ENCODE measurements around the gene GNAL.

GNAL gene

GRCh38 chr18:11784674-11785304 lies 95.7 kb downstream of the GNAL start:
- Histone ChIP-seq H3K27me3 (ENCODE audit: insufficient read depth, low read depth) (no peaks in the 10 kb centered on the region), H3K27ac (no peak overlapping the region), H4K20me1 (ENCODE audit: insufficient read depth) (no peaks in the 10 kb centered on the region), H3K4me3 (IDR thresholded peaks at IDR 0.05; ENCODE audit: insufficient read depth, low read depth, low read length) (no peak overlapping the region), H3K4me2 (no peak overlapping the region), H3K36me3 (ENCODE audit: insufficient read depth) (no peaks in the 10 kb centered on the region), H3K9ac (no peak overlapping the region), H3K79me2 (ENCODE audit: insufficient read depth, low read depth) (no peaks in the 10 kb centered on the region), H3K4me1 (ENCODE audit: low read depth, poor library complexity, severe bottlenecking) (no peaks in the 10 kb centered on the region), H2AFZ (ENCODE audit: low read depth) (no peak overlapping the region)
- TF ChIP-seq CTCF (conservative IDR thresholded peaks at IDR 0.05; ENCODE audit: low read depth, low read length) = no peak

GRCh38 chr18:11785444-11786055 lies 96.5 kb downstream of the GNAL start:
- Histone ChIP-seq H3K27me3 (ENCODE audit: insufficient read depth, low read depth) (no peaks in the 10 kb centered on the region), H3K9ac (no peak overlapping the region), H3K27ac (no peak overlapping the region), H3K4me1 (ENCODE audit: low read depth, poor library complexity, severe bottlenecking) (no peaks in the 10 kb centered on the region), H2AFZ (ENCODE audit: low read depth) (no peak overlapping the region), H3K4me2 (no peak overlapping the region), H3K79me2 (ENCODE audit: insufficient read depth, low read depth) (no peaks in the 10 kb centered on the region), H4K20me1 (ENCODE audit: insufficient read depth) (no peaks in the 10 kb centered on the region), H3K36me3 (ENCODE audit: insufficient read depth) (no peaks in the 10 kb centered on the region), H3K4me3 (IDR thresholded peaks at IDR 0.05; ENCODE audit: insufficient read depth, low read depth, low read length) (no peak overlapping the region)
- TF ChIP-seq CTCF (conservative IDR thresholded peaks at IDR 0.05; ENCODE audit: low read depth, low read length) = no peak

DNA sequence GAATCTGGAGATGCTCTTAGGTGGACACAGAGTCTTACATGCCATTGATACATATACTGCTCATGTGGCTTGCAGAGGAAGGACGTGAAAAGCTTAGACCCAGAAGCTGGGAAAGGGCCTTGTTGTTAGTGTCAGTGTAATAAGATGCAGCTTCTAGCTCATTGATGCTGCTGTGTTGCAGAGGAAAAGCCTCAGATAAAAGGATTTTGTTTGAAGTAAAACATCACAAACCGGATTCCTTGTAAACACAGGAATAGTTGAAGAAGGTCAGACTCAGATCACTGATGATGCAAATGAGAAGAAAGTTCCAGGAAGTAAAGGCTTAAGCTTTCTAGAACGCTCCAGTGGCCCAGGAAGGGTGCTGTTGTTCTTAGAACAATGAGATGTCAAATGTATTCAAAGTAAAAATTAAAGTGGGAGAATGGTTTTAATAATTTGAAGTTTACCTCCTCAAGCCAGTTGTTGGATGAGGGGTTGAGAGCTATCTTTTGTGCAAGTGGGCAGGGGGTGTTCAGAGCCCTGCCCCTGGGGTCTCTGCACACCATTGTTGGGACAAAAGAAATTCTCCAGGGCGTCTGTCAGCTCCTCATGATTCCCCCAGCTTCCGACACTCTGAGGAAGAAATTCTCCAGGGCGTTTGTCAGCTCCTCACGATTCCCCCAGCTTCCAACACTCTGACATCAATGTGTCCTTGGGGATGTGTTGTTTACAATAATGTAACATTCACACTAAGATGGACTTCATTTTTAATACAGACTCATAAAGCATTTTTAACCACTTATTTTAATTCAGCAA lies 100.8 kb downstream of the GNAL start:
- Histone ChIP-seq H3K79me2 (ENCODE audit: insufficient read depth, low read depth) (no peaks in the 10 kb centered on the region), H3K9ac (no peak overlapping the region), H4K20me1 (ENCODE audit: insufficient read depth) (no peaks in the 10 kb centered on the region), H2AFZ (ENCODE audit: low read depth) (no peak overlapping the region), H3K27me3 (ENCODE audit: insufficient read depth, low read depth) (no peaks in the 10 kb centered on the region), H3K36me3 (ENCODE audit: insufficient read depth) (no peaks in the 10 kb centered on the region), H3K4me1 (ENCODE audit: low read depth, poor library complexity, severe bottlenecking) (no peaks in the 10 kb centered on the region), H3K27ac (no peak overlapping the region), H3K4me2 (no peak overlapping the region), H3K4me3 (IDR thresholded peaks at IDR 0.05; ENCODE audit: insufficient read depth, low read depth, low read length) (no peak overlapping the region)
- TF ChIP-seq CTCF (conservative IDR thresholded peaks at IDR 0.05; ENCODE audit: low read depth, low read length) = no peak

DNA sequence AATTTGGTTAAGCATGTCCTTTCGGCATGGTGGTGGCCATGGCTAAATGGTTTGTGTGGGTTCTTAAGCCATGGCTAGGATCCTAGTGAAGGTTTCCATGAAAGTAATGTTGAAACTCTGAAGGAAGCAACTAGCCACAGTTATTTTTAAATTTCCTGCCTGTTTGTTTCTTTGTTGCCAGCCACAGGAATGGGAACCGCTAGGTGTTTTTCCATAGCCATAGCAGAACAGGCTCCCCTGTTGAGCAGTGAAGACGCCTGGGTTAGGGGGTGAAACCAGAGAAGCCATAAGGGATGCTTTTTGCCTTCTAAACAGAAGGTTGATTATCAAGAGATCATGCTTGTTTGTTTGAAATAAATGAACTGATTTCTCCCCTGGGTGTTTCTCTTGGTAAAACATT lies 102.1 kb downstream of the GNAL start:
- Histone ChIP-seq H3K27ac (no peak overlapping the region), H3K79me2 (ENCODE audit: insufficient read depth, low read depth) (no peaks in the 10 kb centered on the region), H2AFZ (ENCODE audit: low read depth) (no peak overlapping the region), H3K36me3 (ENCODE audit: insufficient read depth) (no peaks in the 10 kb centered on the region), H3K4me2 (no peak overlapping the region), H3K4me1 (ENCODE audit: low read depth, poor library complexity, severe bottlenecking) (no peaks in the 10 kb centered on the region), H4K20me1 (ENCODE audit: insufficient read depth) (no peaks in the 10 kb centered on the region), H3K4me3 (IDR thresholded peaks at IDR 0.05; ENCODE audit: insufficient read depth, low read depth, low read length) (no peak overlapping the region), H3K27me3 (ENCODE audit: insufficient read depth, low read depth) (no peaks in the 10 kb centered on the region), H3K9ac (no peak overlapping the region)
- TF ChIP-seq CTCF (conservative IDR thresholded peaks at IDR 0.05; ENCODE audit: low read depth, low read length) = no peak
